Trophoblast cell (in vitro differentiated cells and primary cell): ENCODE results near the gene CENPX.

Experiments used
- DNase-seq, 2 donors: peaks; one replicate each; pipeline ENCODE4 v3.0.0-alpha.2; 2016
- H2AFZ ChIP-seq: 2 replicates; pipeline ENCODE4 v1.6.1; 2013; ENCODE audit warnings: low read length, moderate library complexity, mild to moderate bottlenecking; ENCODE audit not compliant: insufficient read depth, poor library complexity
- H2AK5ac ChIP-seq: 2 replicates; pipeline ENCODE4 v1.6.1; 2013; ENCODE audit warnings: mild to moderate bottlenecking, low read length
- H2BK120ac ChIP-seq: 2 replicates; pipeline ENCODE4 v1.6.1; 2013; ENCODE audit warnings: low read length, mild to moderate bottlenecking, moderate library complexity; ENCODE audit not compliant: insufficient read depth, poor library complexity
- H2BK12ac ChIP-seq: 2 replicates; pipeline ENCODE4 v1.6.1; 2013; ENCODE audit warnings: mild to moderate bottlenecking, low read length, moderate library complexity
- H2BK5ac ChIP-seq: 2 replicates; pipeline ENCODE4 v1.6.1; 2013; ENCODE audit warnings: low read length, low read depth, moderate library complexity, mild to moderate bottlenecking; ENCODE audit not compliant: poor library complexity
- H3K14ac ChIP-seq: 2 replicates; pipeline ENCODE4 v1.6.1; 2013; ENCODE audit warnings: mild to moderate bottlenecking, low read length
- H3K18ac ChIP-seq: 2 replicates; pipeline ENCODE4 v1.6.1; 2013; ENCODE audit warnings: mild to moderate bottlenecking, low read length
- H3K23ac ChIP-seq: 2 replicates; pipeline ENCODE4 v1.6.1; 2013; ENCODE audit warnings: low read length
- H3K27ac ChIP-seq: 2 replicates; pipeline ENCODE4 v1.5.1; 2013; ENCODE audit warnings: low read depth, mild to moderate bottlenecking, inconsistent platforms, low read length, moderate library complexity
- H3K27me3 ChIP-seq: 2 replicates; pipeline ENCODE4 v1.6.1; 2013; ENCODE audit warnings: inconsistent platforms, mild to moderate bottlenecking, low read length, moderate library complexity; ENCODE audit not compliant: insufficient read depth
- H3K36me3 ChIP-seq, 2 experiments: 1 replicate in 1 of 2; 2 replicates in 1 of 2; pipeline ENCODE4 v1.6.1; 2013; ENCODE audit warnings: low read length in 2 of 2, mild to moderate bottlenecking in 2 of 2, moderate library complexity in 1 of 2; ENCODE audit not compliant: insufficient read depth in 2 of 2, control insufficient read depth in 1 of 2
- H3K4ac ChIP-seq: 2 replicates; pipeline ENCODE4 v1.6.1; 2013; ENCODE audit warnings: low read depth, mild to moderate bottlenecking, low read length, moderate library complexity
- H3K4me1 ChIP-seq, 2 experiments: 1 replicate in 1 of 2; 2 replicates in 1 of 2; pipeline ENCODE4 v1.6.1; 2013; ENCODE audit warnings: low read length in 2 of 2, mild to moderate bottlenecking in 2 of 2, moderate library complexity in 1 of 2; ENCODE audit not compliant: insufficient read depth in 2 of 2, control insufficient read depth in 1 of 2
- H3K4me2 ChIP-seq: 2 replicates; pipeline ENCODE4 v1.6.1; 2013; ENCODE audit warnings: inconsistent platforms, mild to moderate bottlenecking, low read length, moderate library complexity
- H3K4me3 ChIP-seq: 2 replicates; pipeline ENCODE4 v1.5.1; 2013; ENCODE audit warnings: mild to moderate bottlenecking, low read depth, low read length, inconsistent platforms
- H3K79me1 ChIP-seq: one replicate; pipeline ENCODE4 v1.6.1; 2013; ENCODE audit warnings: low read length
- H3K79me2 ChIP-seq: 2 replicates; pipeline ENCODE4 v1.6.1; 2013; ENCODE audit warnings: low read length, mild to moderate bottlenecking; ENCODE audit not compliant: control insufficient read depth, insufficient read depth, poor library complexity
- H3K9ac ChIP-seq: 2 replicates; pipeline ENCODE4 v1.6.1; 2013; ENCODE audit warnings: mild to moderate bottlenecking, low read length
- H3K9me3 ChIP-seq: 2 replicates; pipeline ENCODE4 v1.6.1; 2013; ENCODE audit warnings: low read depth, mild to moderate bottlenecking, control low read depth, inconsistent platforms, low read length; ENCODE audit not compliant: insufficient read depth
- H4K12ac ChIP-seq: 2 replicates; pipeline ENCODE4 v1.6.1; 2013; ENCODE audit warnings: low read depth, mild to moderate bottlenecking, low read length, moderate library complexity
- H4K8ac ChIP-seq: 2 replicates; pipeline ENCODE4 v1.6.1; 2013; ENCODE audit warnings: low read depth, mild to moderate bottlenecking, low read length, moderate library complexity
- H4K91ac ChIP-seq: one replicate; pipeline ENCODE4 v1.6.1; 2013; ENCODE audit warnings: low read depth, mild to moderate bottlenecking, low read length, moderate library complexity
- WGBS: extraction: QIAGEN DNeasy Blood & Tissue Kit; methylation state at CpG from one replicate; pipeline ENCODE4 v1.1.7; 2013; ENCODE audit warnings: missing lambda C conversion rate; ENCODE audit not compliant: insufficient read length, insufficient coverage; ENCODE audit errors: extremely low coverage; 5-methylcytosine and 5-hydroxymethylcytosine counted together

CENPX gene

DNA sequence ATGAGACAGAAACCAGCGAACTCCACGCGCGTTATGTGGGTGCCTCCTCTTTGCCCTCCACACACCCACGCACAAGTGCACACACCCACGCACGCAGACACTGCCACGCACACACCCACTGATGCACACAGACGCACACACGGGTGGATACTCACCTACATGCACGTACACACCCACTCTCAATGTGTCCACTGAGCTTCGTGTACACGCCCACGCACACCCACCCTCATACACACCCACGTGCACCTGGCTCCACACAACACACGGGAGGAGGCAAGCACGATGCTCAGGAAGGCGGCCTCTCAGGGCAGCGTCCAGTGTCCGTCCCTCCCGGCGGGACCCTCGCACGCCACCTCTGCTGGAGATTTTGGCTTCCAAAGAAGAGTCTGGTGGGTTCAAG is 24.7 kb upstream of the CENPX start:
- Histone ChIP-seq H3K4ac (no peak overlapping the region), H3K79me1 (peaks cover 4% of the 10 kb centered on the region), H3K9ac (peak overlapping the region; percentile 11), H3K79me2 (peaks cover 6% of the 10 kb centered on the region), H4K12ac (no peak overlapping the region), H2AK5ac (no peak overlapping the region), H3K36me3 (peaks cover 31 to 37% of the 10 kb centered on the region in 2 experiments), H4K91ac (no peak overlapping the region), H3K9me3 (peaks cover 11% of the 10 kb centered on the region), H3K4me2 (no peak overlapping the region), H2BK5ac (no peak overlapping the region), H3K14ac (no peak overlapping the region), H3K27ac (no peak overlapping the region), H2BK120ac (no peak overlapping the region), H2AFZ (no peak overlapping the region), H3K27me3 (no peaks in the 10 kb centered on the region), H3K18ac (no peak overlapping the region), H4K8ac (no peak overlapping the region), H2BK12ac (no peak overlapping the region), H3K4me3 (peak overlapping the region; percentile 23), H3K4me1 (peaks cover 8 to 9% of the 10 kb centered on the region in 2 experiments), H3K23ac (no peak overlapping the region)
- WGBS, result no CpG with 5 or more reads among the region's 24 CpGs
- no peak for DNase-seq

DNA sequence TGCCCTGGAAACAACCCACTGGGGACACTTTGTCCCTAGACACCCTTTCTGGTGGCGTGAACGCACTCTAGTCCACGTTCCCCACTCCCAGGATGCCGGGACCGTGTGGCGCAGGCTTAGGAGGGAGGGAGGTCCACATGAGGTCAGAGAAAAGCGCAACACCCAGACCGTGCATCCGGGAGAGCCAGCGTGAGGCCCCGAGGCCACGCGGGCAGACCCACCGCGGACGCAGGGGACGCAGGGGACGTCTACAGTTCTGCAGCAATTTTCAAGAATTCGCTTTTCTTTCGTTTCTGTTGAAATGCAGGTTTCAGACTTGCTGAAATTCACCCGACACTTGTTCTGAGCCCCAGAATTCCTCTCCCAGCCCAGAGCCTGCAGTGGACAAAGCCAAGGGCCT is 24.2 kb upstream of the CENPX start:
- Histone ChIP-seq H3K9me3 (peaks cover 11% of the 10 kb centered on the region), H3K79me1 (peaks cover 4% of the 10 kb centered on the region), H4K12ac (no peak overlapping the region), H3K18ac (no peak overlapping the region), H3K23ac (no peak overlapping the region), H4K91ac (no peak overlapping the region), H3K27ac (no peak overlapping the region), H3K14ac (no peak overlapping the region), H3K4me3 (no peak overlapping the region), H3K4me1 (peaks cover 8 to 9% of the 10 kb centered on the region in 2 experiments), H2BK120ac (no peak overlapping the region), H2AFZ (no peak overlapping the region), H3K9ac (no peak overlapping the region), H3K4ac (no peak overlapping the region), H3K27me3 (no peaks in the 10 kb centered on the region), H4K8ac (no peak overlapping the region), H3K36me3 (peaks cover 31 to 37% of the 10 kb centered on the region in 2 experiments), H3K4me2 (no peak overlapping the region), H3K79me2 (peaks cover 3% of the 10 kb centered on the region), H2AK5ac (no peak overlapping the region), H2BK5ac (no peak overlapping the region), H2BK12ac (no peak overlapping the region)
- no CpG with 5 or more reads among the region's 21 CpGs for WGBS
- DNase-seq, result no peak

DNA sequence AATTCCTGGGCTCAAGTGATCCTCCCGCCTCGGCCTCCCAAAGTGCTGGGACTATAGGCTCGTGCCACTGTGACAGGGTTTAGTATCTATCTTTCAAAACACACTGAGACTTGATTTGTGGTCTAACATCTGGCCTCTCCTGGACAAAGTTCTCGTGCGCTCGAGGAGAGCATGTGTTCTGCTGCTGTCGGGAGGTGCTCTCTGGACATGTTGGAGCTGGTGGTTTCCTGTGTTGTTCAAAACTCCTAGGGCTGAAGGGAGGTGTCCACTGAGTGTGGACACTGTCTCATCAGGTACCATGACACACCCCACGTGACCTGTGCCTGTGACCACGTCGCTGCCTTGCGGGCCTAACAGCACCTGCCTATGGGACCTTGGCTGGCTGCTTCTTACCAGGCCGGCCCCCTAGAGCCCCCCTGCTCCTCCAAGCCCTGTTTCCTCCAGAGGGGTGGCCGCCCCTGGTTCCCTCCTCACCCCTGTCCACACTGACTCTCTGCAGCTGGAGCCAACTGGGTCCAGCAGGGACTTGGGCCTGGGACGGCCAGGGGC is 23.3 kb upstream of the CENPX start:
- H3K23ac ChIP-seq, result no peak overlapping the region
- H2BK120ac ChIP-seq, result no peak overlapping the region
- H3K4me3 ChIP-seq, result no peak overlapping the region
- H2AK5ac ChIP-seq, result no peak overlapping the region
- no peak overlapping the region for H2BK12ac ChIP-seq
- H3K27me3 ChIP-seq, result no peaks in the 10 kb centered on the region
- H3K36me3 ChIP-seq, result peaks cover 31 to 37% of the 10 kb centered on the region in 2 experiments
- no peak overlapping the region for H3K27ac ChIP-seq
- no peak overlapping the region for H4K8ac ChIP-seq
- no peak overlapping the region for H3K18ac ChIP-seq
- H3K14ac ChIP-seq, result no peak overlapping the region
- H2AFZ ChIP-seq, result no peak overlapping the region
- no peak overlapping the region for H3K4ac ChIP-seq
- H4K91ac ChIP-seq, result no peak overlapping the region
- H3K9ac ChIP-seq, result no peak overlapping the region
- no peak for DNase-seq
- H3K79me2 ChIP-seq, result peaks cover 2% of the 10 kb centered on the region
- H4K12ac ChIP-seq, result no peak overlapping the region
- no peak overlapping the region for H2BK5ac ChIP-seq
- H3K9me3 ChIP-seq, result peaks cover 11% of the 10 kb centered on the region
- no peak overlapping the region for H3K4me2 ChIP-seq
- peaks cover 8 to 9% of the 10 kb centered on the region in 2 experiments for H3K4me1 ChIP-seq
- H3K79me1 ChIP-seq, result peaks cover 2% of the 10 kb centered on the region
- no CpG with 5 or more reads among the region's 14 CpGs for WGBS

DNA sequence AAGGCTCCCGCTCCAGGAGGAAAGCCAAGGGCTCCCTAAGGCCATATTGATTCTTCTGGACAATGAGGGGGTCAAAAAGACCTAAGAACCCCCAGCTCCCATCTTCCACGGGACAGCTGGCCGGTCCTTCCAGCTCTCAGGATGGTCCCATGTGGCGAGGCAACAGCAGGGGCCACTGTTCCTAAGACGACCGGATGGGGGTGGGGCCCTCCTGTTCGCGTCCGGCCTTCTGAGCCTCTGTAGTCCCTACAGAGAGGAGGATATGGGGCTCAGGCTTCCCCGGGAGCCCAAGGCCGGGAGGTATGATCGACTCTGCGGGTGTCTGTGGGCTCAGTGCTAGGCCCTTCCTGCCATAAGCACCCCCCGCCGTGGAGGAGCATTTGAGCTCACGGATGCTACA is 20.8 kb upstream of the CENPX start:
- H2BK120ac ChIP-seq, result no peak overlapping the region
- H4K8ac ChIP-seq, result no peak overlapping the region
- no peak overlapping the region for H2AFZ ChIP-seq
- no peaks in the 10 kb centered on the region for H3K27me3 ChIP-seq
- no peak overlapping the region for H3K4ac ChIP-seq
- no peak overlapping the region for H4K91ac ChIP-seq
- H3K4me2 ChIP-seq, result no peak overlapping the region
- H3K79me2 ChIP-seq, result no peaks in the 10 kb centered on the region
- H3K36me3 ChIP-seq, result peaks cover 18% of the 10 kb centered on the region in 2 experiments
- H3K79me1 ChIP-seq, result no peaks in the 10 kb centered on the region
- H3K27ac ChIP-seq, result no peak overlapping the region
- no peak overlapping the region for H3K9ac ChIP-seq
- WGBS, result no CpG with 5 or more reads among the region's 16 CpGs
- no peak for DNase-seq
- H4K12ac ChIP-seq, result no peak overlapping the region
- peaks cover 9% of the 10 kb centered on the region for H3K9me3 ChIP-seq
- no peak overlapping the region for H2BK5ac ChIP-seq
- no peak overlapping the region for H3K14ac ChIP-seq
- no peaks in the 10 kb centered on the region for H3K4me1 ChIP-seq
- H3K4me3 ChIP-seq, result no peak overlapping the region
- H2BK12ac ChIP-seq, result no peak overlapping the region
- no peak overlapping the region for H3K18ac ChIP-seq
- no peak overlapping the region for H3K23ac ChIP-seq
- H2AK5ac ChIP-seq, result no peak overlapping the region
